ENCODE results near the gene PCBP1. TPM values are rescaled to one million over a fixed set of nuclear protein-coding genes. Genes with fewer than 3 reads are reported as not detected.
"Not testable (repeated sequence)": the region's sequence is repeated elsewhere in the genome, so short reads cannot be mapped to it uniquely, and the experiment has no call there.

PCBP1 gene
- total and polyA plus RNA-seq, 2 experiments from 2014 or later: 212 to 393 TPM

DNA sequence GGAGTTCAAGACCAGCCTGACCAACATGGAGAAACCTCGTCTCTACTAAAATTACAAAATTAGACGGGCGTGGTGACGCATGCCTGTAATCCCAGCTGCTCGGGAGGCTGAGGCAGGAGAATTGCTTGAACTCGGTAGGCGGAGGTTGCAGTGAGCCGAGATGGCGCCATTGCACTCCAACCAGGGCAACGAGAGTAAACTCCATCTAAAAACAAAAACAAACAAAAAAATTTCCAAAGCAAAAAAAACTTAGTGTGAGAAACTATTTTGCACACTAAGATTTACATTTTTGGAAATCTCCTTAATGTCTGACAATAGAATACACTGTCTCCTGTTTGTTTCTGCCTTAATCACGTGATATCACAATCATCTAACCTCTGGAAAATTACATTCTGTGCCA, 14.4 kb downstream of the PCBP1 start:
- not testable (repeated sequence) for H3K27me3 ChIP-seq (ENCODE audit: insufficient read depth); H3K27ac Mint-ChIP-seq; H3K79me2 ChIP-seq (replicated peaks; ENCODE audit: insufficient read depth); H3K9me3 Mint-ChIP-seq; H3K4me3 Mint-ChIP-seq; H2AFZ ChIP-seq; H3K4me3 ChIP-seq; ATAC-seq; H3K27me3 Mint-ChIP-seq (ENCODE audit: insufficient read depth, low read depth, poor library complexity); H3K4me2 ChIP-seq; H3F3A ChIP-seq (replicated peaks; ENCODE audit: low read depth); H3K27ac ChIP-seq (ENCODE audit: low read depth); H3K36me3 Mint-ChIP-seq (ENCODE audit: low read depth); DNase-seq (ENCODE audit: low spot score); H3K9me2 ChIP-seq (ENCODE audit: insufficient read depth); H3K36me3 ChIP-seq (ENCODE audit: insufficient read depth); H4K20me1 ChIP-seq (replicated peaks; ENCODE audit: insufficient read depth)
- H3K4me1 ChIP-seq (ENCODE audit: insufficient read depth): peaks cover 17% of the 10 kb centered on the region
- H3K4me1 Mint-ChIP-seq: peaks cover 23% of the 10 kb centered on the region
- TF ChIP-seq CTCF (conservative IDR thresholded peaks at IDR 0.05; ENCODE audit: low read depth in 2 of 2): peak in 1 of 2 experiments; percentile 16; a peak in 1 of 4 replicates

GRCh38 chr2:70102323-70102905, 15.1 kb downstream of the PCBP1 start:
- peaks cover 23% of the 10 kb centered on the region for H3K4me1 ChIP-seq (ENCODE audit: insufficient read depth)
- H3K9me3 Mint-ChIP-seq; H3K4me2 ChIP-seq; H4K20me1 ChIP-seq (replicated peaks; ENCODE audit: insufficient read depth); H3K4me3 Mint-ChIP-seq; ATAC-seq; H3K79me2 ChIP-seq (replicated peaks; ENCODE audit: insufficient read depth); H3K27me3 Mint-ChIP-seq (ENCODE audit: insufficient read depth, low read depth, poor library complexity); H3K9me2 ChIP-seq (ENCODE audit: insufficient read depth); H3K36me3 ChIP-seq (ENCODE audit: insufficient read depth); H3F3A ChIP-seq (replicated peaks; ENCODE audit: low read depth); H3K4me3 ChIP-seq; DNase-seq (ENCODE audit: low spot score); H3K36me3 Mint-ChIP-seq (ENCODE audit: low read depth); H3K27me3 ChIP-seq (ENCODE audit: insufficient read depth); H3K27ac ChIP-seq (ENCODE audit: low read depth): not testable (repeated sequence)
- H2AFZ ChIP-seq: peak overlapping the region; percentile 80; the same call in 1 of the 2 replicates
- H3K27ac Mint-ChIP-seq: 0 out of 2 replicates have a peak overlapping the region, but pooled peaks have one; percentile 23
- peaks cover 27% of the 10 kb centered on the region for H3K4me1 Mint-ChIP-seq

DNA sequence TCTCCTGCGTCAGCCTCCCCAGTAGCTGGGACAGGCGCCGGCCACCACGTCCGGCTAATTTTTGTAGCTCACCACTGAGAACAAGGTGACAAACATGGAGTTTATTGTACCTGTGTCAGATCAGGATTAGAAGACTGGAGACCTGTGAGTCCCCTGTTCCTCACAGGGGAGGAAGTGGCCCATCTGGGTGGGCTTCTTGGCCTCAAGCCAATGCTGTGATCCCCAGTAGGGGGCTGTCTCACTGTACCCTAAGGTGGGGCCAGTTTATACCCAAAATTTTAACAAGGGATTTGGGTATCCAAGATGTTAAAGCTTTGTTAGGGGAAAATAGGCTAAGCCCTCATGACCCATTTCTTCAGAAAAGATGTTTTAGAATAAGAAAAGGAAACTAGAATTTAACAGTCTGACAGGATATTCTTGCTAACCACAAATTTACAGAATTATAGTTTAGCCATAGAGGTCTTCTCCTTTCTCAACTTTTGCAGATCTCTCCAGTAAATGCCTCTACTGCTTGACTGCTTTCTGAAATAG, 16.3 kb downstream of the PCBP1 start:
- Mint-ChIP-seq H3K4me3 (no peak overlapping the region), H3K9me3 (no peaks in the 10 kb centered on the region; the same call in 2 of the 3 replicates), H3K4me1 (peaks cover 36% of the 10 kb centered on the region), H3K27ac (0 out of 2 replicates have a peak overlapping the region, but pooled peaks have one; percentile 36), H3K27me3 (ENCODE audit: insufficient read depth, low read depth, poor library complexity) (peaks cover 9% of the 10 kb centered on the region), H3K36me3 (ENCODE audit: low read depth) (no peaks in the 10 kb centered on the region)
- Histone ChIP-seq H3K9me2 (ENCODE audit: insufficient read depth) (no peaks in the 10 kb centered on the region), H3K4me3 (no peak overlapping the region), H3K27ac (ENCODE audit: low read depth) (peak overlapping the region; percentile 33; the same call in 1 of the 2 replicates), H3K79me2 (replicated peaks; ENCODE audit: insufficient read depth) (no peaks in the 10 kb centered on the region), H3K36me3 (ENCODE audit: insufficient read depth) (no peaks in the 10 kb centered on the region), H2AFZ (peak overlapping the region; percentile 30), H4K20me1 (replicated peaks; ENCODE audit: insufficient read depth) (no peaks in the 10 kb centered on the region), H3K4me1 (ENCODE audit: insufficient read depth) (peaks cover 29% of the 10 kb centered on the region), H3K27me3 (ENCODE audit: insufficient read depth) (no peaks in the 10 kb centered on the region), H3F3A (replicated peaks; ENCODE audit: low read depth) (0 out of 2 replicates have a peak, but pooled peaks cover 2% of the 10 kb centered on the region), H3K4me2 (peak overlapping the region; percentile 29)
- TF ChIP-seq, protein P1, sequence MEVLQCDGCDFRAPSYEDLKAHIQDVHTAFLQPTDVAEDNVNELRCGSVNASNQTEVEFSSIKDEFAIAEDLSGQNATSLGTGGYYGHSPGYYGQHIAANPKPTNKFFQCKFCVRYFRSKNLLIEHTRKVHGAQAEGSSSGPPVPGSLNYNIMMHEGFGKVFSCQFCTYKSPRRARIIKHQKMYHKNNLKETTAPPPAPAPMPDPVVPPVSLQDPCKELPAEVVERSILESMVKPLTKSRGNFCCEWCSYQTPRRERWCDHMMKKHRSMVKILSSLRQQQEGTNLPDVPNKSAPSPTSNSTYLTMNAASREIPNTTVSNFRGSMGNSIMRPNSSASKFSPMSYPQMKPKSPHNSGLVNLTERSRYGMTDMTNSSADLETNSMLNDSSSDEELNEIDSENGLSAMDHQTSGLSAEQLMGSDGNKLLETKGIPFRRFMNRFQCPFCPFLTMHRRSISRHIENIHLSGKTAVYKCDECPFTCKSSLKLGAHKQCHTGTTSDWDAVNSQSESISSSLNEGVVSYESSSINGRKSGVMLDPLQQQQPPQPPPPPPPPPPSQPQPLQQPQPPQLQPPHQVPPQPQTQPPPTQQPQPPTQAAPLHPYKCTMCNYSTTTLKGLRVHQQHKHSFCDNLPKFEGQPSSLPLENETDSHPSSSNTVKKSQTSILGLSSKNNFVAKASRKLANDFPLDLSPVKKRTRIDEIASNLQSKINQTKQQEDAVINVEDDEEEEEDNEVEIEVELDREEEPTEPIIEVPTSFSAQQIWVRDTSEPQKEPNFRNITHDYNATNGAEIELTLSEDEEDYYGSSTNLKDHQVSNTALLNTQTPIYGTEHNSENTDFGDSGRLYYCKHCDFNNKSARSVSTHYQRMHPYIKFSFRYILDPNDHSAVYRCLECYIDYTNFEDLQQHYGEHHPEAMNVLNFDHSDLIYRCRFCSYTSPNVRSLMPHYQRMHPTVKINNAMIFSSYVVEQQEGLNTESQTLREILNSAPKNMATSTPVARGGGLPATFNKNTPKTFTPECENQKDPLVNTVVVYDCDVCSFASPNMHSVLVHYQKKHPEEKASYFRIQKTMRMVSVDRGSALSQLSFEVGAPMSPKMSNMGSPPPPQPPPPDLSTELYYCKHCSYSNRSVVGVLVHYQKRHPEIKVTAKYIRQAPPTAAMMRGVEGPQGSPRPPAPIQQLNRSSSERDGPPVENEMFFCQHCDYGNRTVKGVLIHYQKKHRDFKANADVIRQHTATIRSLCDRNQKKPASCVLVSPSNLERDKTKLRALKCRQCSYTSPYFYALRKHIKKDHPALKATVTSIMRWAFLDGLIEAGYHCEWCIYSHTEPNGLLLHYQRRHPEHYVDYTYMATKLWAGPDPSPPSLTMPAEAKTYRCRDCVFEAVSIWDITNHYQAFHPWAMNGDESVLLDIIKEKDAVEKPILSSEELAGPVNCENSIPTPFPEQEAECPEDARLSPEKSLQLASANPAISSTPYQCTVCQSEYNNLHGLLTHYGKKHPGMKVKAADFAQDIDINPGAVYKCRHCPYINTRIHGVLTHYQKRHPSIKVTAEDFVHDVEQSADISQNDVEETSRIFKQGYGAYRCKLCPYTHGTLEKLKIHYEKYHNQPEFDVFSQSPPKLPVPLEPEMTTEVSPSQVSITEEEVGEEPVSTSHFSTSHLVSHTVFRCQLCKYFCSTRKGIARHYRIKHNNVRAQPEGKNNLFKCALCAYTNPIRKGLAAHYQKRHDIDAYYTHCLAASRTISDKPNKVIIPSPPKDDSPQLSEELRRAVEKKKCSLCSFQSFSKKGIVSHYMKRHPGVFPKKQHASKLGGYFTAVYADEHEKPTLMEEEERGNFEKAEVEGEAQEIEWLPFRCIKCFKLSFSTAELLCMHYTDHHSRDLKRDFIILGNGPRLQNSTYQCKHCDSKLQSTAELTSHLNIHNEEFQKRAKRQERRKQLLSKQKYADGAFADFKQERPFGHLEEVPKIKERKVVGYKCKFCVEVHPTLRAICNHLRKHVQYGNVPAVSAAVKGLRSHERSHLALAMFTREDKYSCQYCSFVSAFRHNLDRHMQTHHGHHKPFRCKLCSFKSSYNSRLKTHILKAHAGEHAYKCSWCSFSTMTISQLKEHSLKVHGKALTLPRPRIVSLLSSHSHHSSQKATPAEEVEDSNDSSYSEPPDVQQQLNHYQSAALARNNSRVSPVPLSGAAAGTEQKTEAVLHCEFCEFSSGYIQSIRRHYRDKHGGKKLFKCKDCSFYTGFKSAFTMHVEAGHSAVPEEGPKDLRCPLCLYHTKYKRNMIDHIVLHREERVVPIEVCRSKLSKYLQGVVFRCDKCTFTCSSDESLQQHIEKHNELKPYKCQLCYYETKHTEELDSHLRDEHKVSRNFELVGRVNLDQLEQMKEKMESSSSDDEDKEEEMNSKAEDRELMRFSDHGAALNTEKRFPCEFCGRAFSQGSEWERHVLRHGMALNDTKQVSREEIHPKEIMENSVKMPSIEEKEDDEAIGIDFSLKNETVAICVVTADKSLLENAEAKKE (CRISPR knock-in tag; IDR thresholded peaks at IDR 0.05): no peak
- no peak for TF ChIP-seq NANOG (IDR thresholded peaks at IDR 0.05; ENCODE audit: borderline replicate concordance)
- peak; percentile 42 to 58 for TF ChIP-seq CTCF (conservative IDR thresholded peaks at IDR 0.05; ENCODE audit: low read depth in 2 of 2)
- peak; percentile 37 for ATAC-seq
- DNase-seq (ENCODE audit: low spot score): no peak
